HG02938 (cell line): Measurements from ENCODE around the gene SFMBT2.
"Not testable (repeated sequence)": the region's sequence is repeated elsewhere in the genome, so short reads cannot be mapped to it uniquely, and the experiment has no call there.

Source experiments
- ATAC-seq: cut with Tn5 transposase; IDR thresholded peaks from one replicate; pipeline ENCODE4 v1.9.1; 2021; ENCODE audit warnings: mild to moderate bottlenecking, moderate library complexity; ENCODE audit not compliant: unreplicated experiment

SFMBT2 gene

GRCh38 chr10:7403620-7404019, 7.2 kb downstream of the SFMBT2 start:
- no peak for ATAC-seq

GRCh38 chr10:7401782-7402181, 9.1 kb downstream of the SFMBT2 start:
- no peak for ATAC-seq

- no peak for ATAC-seq
Measured at GRCh38 chr10:7401156-7401555, 9.7 kb downstream of the SFMBT2 start.

- ATAC-seq, result no peak
Measured at GRCh38 chr10:7400068-7400715, 10.6 kb downstream of the SFMBT2 start.

GRCh38 chr10:7399533-7399932, 11.3 kb downstream of the SFMBT2 start:
- ATAC-seq, result no peak

- no peak for ATAC-seq
Measured at GRCh38 chr10:7397049-7398035, 13.5 kb downstream of the SFMBT2 start.

- not testable (repeated sequence) for ATAC-seq
Measured at GRCh38 chr10:7392301-7392700, 18.5 kb downstream of the SFMBT2 start.

GRCh38 chr10:7391748-7392147, 19.1 kb downstream of the SFMBT2 start:
- ATAC-seq, result no peak

GRCh38 chr10:7390689-7391110, 20.1 kb downstream of the SFMBT2 start:
- ATAC-seq, result not testable (repeated sequence)

- ATAC-seq, result no peak
Measured at GRCh38 chr10:7389844-7390243, 21.0 kb downstream of the SFMBT2 start.

- ATAC-seq, result no peak
Measured at GRCh38 chr10:7389346-7389745, 21.5 kb downstream of the SFMBT2 start.

- ATAC-seq, result no peak
Measured at GRCh38 chr10:7388602-7389001, 22.2 kb downstream of the SFMBT2 start.

- ATAC-seq, result not testable (repeated sequence)
Measured at GRCh38 chr10:7388149-7388548, 22.7 kb downstream of the SFMBT2 start.

GRCh38 chr10:7385114-7385513, 25.7 kb downstream of the SFMBT2 start:
- no peak for ATAC-seq

GRCh38 chr10:7383442-7383841, 27.4 kb downstream of the SFMBT2 start:
- no peak for ATAC-seq

- ATAC-seq, result no peak
Measured at GRCh38 chr10:7380704-7381241, 30.1 kb downstream of the SFMBT2 start.

- no peak for ATAC-seq
Measured at GRCh38 chr10:7378602-7379403, 32.0 kb downstream of the SFMBT2 start.

GRCh38 chr10:7377614-7378248, 33.1 kb downstream of the SFMBT2 start:
- no peak for ATAC-seq

- no peak for ATAC-seq
Measured at GRCh38 chr10:7374795-7375194, 36.0 kb downstream of the SFMBT2 start.

GRCh38 chr10:7373039-7373438, 37.8 kb downstream of the SFMBT2 start:
- no peak for ATAC-seq
